ACC112 (cell line): ENCODE measurements around the gene AGPAT1.
"Not testable (repeated sequence)": the region's sequence is repeated elsewhere in the genome, so short reads cannot be mapped to it uniquely, and the experiment has no call there.

Source experiments
- H2AFZ ChIP-seq: fragments of 200-600 bp; sonication (generic); one replicate; pipeline ENCODE4 v1.6.0; 2017; ENCODE audit warnings: antibody characterized with exemption, low read length; ENCODE audit not compliant: unreplicated experiment
- H3K27ac ChIP-seq: fragments of 200-600 bp; sonication (generic); 2 replicates; pipeline ENCODE4 v1.5.1; 2014; ENCODE audit warnings: low read depth, mild to moderate bottlenecking, antibody characterized with exemption, low read length, moderate library complexity
- H3K27me3 ChIP-seq: fragments of 200-600 bp; sonication (generic); 2 replicates; pipeline ENCODE4 v1.6.1; 2014; ENCODE audit warnings: mild to moderate bottlenecking, antibody characterized with exemption, low read length, moderate library complexity, mixed read lengths; ENCODE audit not compliant: insufficient read depth
- H3K36me3 ChIP-seq: fragments of 200-600 bp; sonication (generic); 2 replicates; pipeline ENCODE4 v1.6.1; 2016; ENCODE audit warnings: mild to moderate bottlenecking, antibody characterized with exemption, low read length, moderate library complexity, mixed read lengths; ENCODE audit not compliant: insufficient read depth
- H3K4me1 ChIP-seq: fragments of 200-600 bp; sonication (generic); one replicate; pipeline ENCODE4 v1.6.1; 2016; ENCODE audit warnings: low read length, mixed read lengths; ENCODE audit not compliant: insufficient read depth, unreplicated experiment, control insufficient read depth
- H3K4me3 ChIP-seq: fragments of 200-600 bp; sonication (generic); 2 replicates; pipeline ENCODE4 v1.5.1; 2014; ENCODE audit warnings: mild to moderate bottlenecking, low read depth, low read length
- H3K79me2 ChIP-seq: fragments of 200-600 bp; sonication (generic); one replicate; pipeline ENCODE4 v1.6.0; 2016; ENCODE audit warnings: low read length; ENCODE audit not compliant: control insufficient read depth, unreplicated experiment, insufficient read depth

AGPAT1 gene

DNA sequence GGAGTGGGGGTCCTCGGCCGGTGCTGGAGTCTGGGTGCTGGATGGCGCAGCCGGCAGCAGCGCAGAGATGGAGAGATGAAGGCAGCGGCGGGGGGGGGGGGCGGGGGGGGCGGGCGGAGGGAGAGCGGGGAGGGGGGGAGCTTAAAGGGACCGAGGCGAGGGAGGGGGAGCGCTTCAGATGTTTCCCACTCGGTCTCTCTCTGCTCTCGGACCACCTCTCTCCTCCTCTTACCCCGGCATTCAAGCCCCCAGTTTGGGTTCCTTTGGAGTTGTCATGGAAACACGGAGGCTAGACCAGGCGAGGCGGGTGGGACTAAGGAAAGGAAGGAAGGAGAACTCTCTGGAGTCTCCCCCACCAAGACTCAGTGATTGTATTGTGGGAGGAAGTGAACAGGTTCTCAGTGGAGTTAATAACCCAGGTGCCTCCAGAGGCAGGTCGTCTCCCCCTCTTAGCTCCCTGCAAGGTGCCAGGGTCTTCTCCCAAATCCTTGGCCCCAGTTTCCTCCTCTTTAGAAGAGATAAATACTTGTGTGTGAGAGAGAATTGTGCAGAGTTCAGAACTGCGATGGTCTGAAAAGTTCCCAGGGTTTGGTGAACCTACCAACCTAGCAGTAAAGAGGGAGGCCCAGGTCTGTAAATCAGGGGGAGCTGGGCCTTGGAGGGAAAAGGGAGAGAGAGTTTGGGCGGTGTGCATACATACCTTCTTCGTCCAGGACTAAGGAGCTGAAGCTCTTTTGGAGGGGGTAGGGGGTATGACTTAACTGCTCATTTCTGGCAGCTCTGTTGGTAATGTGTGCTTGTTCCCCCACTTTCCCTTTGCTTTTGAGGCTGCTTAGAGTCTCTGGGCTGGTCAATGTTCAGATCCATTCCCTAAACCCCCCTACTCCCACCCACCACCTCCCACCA, 23.8 kb downstream of the AGPAT1 start, which contains the start of gene PRRT1:
Gene PRRT1, minus strand, starts transcription at position 77 of the 906 bp plus-strand sequence. CDS start 112 bp downstream, outside the sequence.
- H3K4me3 ChIP-seq: peak within 1 kb of the TSS; percentile 96
- peaks cover 23% of the 10 kb centered on the region for H3K4me1 ChIP-seq
- peak within 1 kb of the TSS; percentile 4 for H2AFZ ChIP-seq
- peak within 1 kb of the TSS; percentile 75 for H3K27ac ChIP-seq
- peaks cover 20% of the 10 kb centered on the region for H3K79me2 ChIP-seq
- H3K27me3 ChIP-seq: no peaks in the 10 kb centered on the region
- 0 out of 2 replicates have a peak, but pooled peaks cover 3% of the 10 kb centered on the region for H3K36me3 ChIP-seq

DNA sequence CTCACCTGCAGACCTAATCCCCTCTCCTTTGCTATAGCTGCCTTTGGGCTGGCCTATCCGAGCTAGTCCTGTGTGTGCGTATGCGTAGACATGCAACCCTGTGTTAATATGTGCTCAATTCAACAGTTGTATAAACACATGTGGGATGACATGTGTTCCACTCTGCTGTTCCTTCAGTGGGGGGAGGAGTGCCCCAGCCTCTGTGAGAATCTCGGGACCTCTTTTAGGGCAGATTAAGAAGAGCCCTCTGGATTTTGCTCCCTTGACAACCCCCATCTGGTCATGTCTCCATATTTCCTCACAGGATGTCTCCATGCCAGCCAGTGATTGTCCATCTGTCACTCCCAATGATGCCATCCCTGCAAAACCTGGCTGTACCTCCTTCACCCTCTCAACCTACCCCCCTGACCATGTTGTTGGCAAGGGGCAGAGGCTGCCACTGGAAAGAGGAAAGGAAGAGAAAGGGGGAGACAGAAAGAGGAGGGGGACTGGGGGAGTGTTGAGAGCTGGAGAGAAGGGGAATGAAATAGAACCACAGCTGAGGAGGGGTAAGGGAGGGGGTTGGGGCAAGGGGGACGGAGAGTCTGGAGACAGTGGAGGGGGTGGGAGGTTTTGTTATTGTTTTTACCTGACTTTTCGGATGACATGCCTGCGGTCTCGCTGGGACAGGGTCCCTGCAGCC, 24.6 kb downstream of the AGPAT1 start:
- no peak overlapping the region for H2AFZ ChIP-seq
- no peak overlapping the region for H3K27ac ChIP-seq
- H3K4me3 ChIP-seq: peak overlapping the region; percentile 67
- peaks cover 18% of the 10 kb centered on the region for H3K79me2 ChIP-seq
- no peaks in the 10 kb centered on the region for H3K36me3 ChIP-seq
- H3K27me3 ChIP-seq: no peaks in the 10 kb centered on the region
- peaks cover 23% of the 10 kb centered on the region for H3K4me1 ChIP-seq

DNA sequence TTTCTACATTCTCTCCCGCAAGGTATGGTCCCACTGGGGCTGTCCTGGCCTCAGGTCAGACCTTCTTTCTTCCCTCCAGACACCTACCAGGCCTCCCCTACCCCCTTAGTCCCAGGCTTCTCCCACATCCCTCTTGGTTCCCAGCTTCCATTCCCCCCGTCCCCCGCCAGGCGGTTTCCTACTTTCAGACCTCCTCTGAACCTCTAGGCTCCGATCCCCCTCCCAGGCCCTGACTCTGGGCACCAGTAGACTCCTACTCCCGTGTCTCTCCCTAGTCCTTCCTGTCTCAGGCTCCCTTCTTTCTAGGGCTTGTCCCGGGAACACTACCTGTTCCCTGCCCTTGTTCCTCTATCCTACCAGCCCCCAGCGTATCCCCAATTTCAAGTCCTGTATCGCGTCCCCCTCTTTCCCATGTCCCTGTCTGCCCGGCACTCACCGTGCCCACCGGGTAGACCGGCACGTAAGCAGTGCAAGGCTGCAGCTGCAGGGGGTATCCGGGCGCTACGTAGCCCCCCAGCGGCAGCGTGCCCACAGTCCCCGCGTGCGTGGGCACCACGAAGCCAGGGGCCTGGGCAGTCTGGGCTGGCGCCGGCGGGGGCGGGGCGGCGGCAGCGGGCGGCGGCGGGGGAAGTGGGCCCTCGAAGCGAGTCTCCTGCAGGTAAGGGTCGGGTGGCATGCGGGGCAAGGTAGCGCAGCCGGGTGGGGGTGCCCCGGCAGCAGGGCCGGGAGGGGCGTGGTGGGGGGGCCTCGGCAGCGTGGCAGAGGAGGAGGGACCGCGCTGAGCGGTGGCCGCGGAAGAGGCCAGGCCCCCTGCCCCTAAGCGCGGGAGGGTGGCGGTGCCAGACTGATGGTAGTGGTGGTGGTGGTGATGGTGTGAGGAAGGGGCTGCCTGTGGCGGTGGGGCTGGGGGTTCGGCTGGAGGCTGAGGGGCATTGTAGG, 25.7 kb downstream of the AGPAT1 start:
- H2AFZ ChIP-seq: no peak overlapping the region
- no peaks in the 10 kb centered on the region for H3K27me3 ChIP-seq
- H3K4me3 ChIP-seq: no peak overlapping the region
- no peaks in the 10 kb centered on the region for H3K36me3 ChIP-seq
- H3K27ac ChIP-seq: no peak overlapping the region
- peaks cover 17% of the 10 kb centered on the region for H3K4me1 ChIP-seq
- peaks cover 8% of the 10 kb centered on the region for H3K79me2 ChIP-seq

DNA sequence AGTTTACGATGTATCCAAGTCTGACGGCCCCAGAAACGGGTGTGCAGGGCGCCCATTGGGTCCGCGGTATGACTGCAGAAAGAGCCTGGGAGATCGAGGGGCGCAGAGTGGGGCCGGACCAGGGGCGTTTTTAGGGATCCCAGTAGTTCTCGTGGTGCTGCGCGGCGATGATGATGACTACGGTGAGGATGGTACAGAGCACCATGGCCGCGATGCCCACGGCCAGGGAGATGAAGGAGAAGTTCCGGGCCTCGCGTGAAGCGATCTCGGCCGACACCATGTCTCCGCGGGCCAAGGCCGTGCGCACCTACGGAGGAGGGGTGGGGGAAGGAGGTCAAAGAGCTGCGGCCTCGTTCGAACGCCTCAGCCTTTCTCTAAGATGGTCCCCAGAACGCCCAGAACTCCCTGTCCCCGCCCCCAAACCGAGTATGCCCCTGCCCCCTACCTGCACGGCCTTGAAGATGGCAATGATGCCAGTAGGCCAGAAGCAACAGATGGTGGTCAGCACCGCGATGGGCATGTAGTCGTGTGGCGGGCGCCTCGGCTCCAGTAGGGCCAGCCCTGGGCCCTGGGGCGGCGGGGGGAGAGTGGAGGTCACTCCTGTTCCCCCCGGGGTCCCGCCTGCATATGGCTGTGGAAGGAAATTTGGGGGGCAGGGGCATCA, 26.7 kb downstream of the AGPAT1 start:
- Histone ChIP-seq H3K27ac (no peak overlapping the region), H3K4me3 (no peak overlapping the region), H3K27me3 (no peaks in the 10 kb centered on the region), H3K36me3 (no peaks in the 10 kb centered on the region), H2AFZ (no peak overlapping the region), H3K79me2 (no peaks in the 10 kb centered on the region), H3K4me1 (peaks cover 13% of the 10 kb centered on the region)

DNA sequence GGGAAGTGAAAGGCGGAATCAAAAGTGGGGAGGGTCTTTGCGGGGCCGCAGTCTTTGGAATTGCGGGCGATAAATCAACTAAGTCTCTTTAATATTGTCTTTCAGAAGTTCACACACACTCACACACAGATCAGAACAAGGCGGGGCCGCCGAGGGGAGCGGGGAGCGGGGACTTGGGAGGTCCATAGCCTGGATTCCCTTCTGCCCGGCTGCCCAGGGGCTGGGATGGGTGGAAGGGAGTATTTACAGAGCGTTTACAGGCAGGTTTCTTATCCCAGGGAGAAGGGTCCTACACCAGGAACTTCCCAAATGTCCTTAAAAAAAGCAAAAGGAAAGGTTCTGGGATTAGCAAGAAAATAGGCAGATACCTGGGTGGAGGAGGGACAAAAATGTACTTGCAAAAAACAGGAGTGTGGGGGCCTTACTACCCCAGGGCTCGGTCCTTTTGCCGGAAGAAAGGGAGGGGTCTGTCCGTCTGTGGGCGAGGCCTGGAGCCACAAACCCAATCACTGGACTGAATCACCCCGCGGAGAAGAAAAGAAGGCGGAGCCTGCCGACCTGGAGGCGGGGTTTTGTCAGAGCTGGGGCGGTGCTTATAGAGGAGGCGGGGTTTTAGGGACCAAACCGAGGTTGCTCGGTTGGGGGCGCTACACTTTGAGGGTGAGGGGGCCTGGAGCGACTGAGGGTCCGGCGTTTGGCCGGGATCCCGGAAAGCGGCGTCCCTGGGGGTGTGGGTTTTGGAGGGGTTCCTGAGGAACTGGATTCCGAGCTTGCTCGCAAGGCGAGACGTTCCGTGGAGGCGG, 27.4 kb downstream of the AGPAT1 start:
- Histone ChIP-seq H3K4me3 (no peak overlapping the region), H3K79me2 (no peaks in the 10 kb centered on the region), H3K36me3 (no peaks in the 10 kb centered on the region), H3K27ac (no peak overlapping the region), H2AFZ (no peak overlapping the region), H3K27me3 (no peaks in the 10 kb centered on the region), H3K4me1 (peaks cover 13% of the 10 kb centered on the region)

DNA sequence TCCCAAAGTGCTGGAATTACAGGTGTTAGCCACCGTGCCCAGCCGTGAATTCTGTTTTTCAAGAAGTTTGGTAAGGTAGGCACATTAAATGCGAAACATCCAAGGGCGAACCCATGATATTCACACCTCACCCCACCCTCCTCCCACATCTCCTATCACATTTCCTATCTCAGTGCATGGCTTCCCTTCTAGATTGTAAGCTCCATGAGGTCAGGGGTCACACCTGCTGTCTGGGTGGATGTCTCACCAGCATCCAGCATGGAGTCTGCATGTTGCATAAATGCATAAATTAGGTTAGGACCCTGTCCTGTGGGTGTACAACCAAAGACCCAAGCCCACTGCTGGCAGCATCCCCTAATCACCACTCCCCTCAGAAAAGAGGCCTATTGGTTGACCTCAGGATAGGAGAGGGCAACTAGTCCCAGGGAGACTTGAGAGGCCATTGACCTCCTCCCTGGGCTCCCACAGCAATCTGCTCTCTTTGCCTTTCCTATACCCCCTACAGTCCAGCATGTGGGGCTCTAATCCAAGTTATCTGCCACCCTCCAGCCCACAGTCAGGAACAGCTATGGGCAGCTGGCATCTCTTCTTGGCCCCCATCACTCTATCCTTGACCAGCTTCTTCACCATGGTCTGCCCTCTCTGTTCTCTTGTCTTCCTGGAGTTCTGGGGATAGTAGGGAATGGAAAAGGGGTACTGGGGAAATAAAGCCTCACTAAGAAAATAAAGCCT, 28.3 kb downstream of the AGPAT1 start:
- Histone ChIP-seq H3K27me3 (no peaks in the 10 kb centered on the region), H3K79me2 (no peaks in the 10 kb centered on the region), H3K4me1 (peaks cover 12% of the 10 kb centered on the region), H3K27ac (no peak overlapping the region), H3K36me3 (no peaks in the 10 kb centered on the region), H2AFZ (no peak overlapping the region), H3K4me3 (no peak overlapping the region)

DNA sequence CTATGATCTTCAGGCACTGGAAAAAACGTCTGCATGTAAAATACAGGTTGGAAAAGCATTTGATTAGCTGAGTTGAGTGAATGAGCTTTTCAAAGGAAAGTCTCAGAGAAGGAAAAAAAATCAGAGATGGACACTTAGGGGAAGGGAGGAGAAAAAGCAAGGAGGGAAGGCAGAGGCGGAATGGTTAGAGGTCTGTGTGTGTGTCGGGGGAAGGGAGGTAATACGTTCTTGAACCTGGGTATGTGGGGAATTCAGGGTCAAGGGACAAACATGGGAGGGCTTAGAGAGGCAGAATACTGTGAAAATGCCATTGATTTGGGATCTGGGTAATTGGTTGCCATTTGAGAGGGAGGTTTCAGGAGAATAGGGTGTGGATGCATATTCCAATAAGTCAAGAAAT, 29.2 kb downstream of the AGPAT1 start:
- Histone ChIP-seq H3K36me3 (no peaks in the 10 kb centered on the region), H3K4me1 (peaks cover 5% of the 10 kb centered on the region), H3K27me3 (no peaks in the 10 kb centered on the region), H3K4me3 (no peak overlapping the region), H3K27ac (no peak overlapping the region), H3K79me2 (no peaks in the 10 kb centered on the region), H2AFZ (no peak overlapping the region)

DNA sequence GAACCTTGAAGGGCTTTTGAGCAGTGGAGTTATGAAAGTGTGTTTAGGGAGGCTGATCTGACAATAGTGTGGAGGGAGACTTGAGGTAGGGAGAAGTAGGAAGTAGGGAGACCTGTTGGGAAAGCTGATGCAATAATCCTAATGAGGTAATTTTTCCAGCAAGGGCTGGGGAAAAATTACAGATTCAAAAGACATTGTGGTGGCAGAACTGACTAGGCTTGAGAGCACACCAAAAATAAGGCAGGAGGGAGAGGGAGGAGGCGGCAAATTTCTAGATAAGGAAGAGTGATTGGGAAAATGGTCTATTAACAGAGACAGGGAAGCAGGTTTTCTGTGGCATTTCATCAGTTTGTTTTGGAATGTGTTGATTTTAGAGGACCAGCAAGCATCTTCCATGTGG, 29.6 kb downstream of the AGPAT1 start:
- H3K4me1 ChIP-seq: peaks cover 4% of the 10 kb centered on the region
- no peak overlapping the region for H3K4me3 ChIP-seq
- H2AFZ ChIP-seq: no peak overlapping the region
- no peaks in the 10 kb centered on the region for H3K36me3 ChIP-seq
- no peak overlapping the region for H3K27ac ChIP-seq
- no peaks in the 10 kb centered on the region for H3K79me2 ChIP-seq
- H3K27me3 ChIP-seq: no peaks in the 10 kb centered on the region

DNA sequence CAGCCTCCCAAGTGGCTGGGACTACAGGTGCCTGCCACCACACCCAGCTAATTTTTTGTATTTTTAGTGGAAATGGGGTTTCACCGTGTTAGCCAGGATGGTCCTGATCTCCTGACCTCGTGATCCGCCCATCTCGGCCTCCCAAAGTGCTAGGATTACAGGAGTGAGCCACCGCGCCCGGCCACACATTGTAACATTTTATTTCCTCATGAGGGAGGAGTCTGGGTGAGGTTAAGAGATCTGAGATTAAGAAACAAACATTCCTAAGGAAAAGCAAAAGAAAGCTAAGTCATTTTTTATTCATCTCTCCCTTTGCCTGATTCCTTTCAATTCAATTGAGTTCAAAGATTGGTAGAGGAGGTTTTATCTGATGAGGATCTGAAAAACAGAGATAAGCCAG, 31.6 kb downstream of the AGPAT1 start:
- not testable (repeated sequence) for H3K36me3 ChIP-seq, H3K4me1 ChIP-seq, H3K79me2 ChIP-seq, H2AFZ ChIP-seq, H3K27ac ChIP-seq, H3K4me3 ChIP-seq, H3K27me3 ChIP-seq
